GM12864 (cell line): Measurements from ENCODE around the gene SPTBN4.

Experiments used
- DNase-seq: peaks from one replicate; pipeline ENCODE4 v3.0.0-alpha.2; 2011; ENCODE audit warnings: low read depth
- H3K4me3 ChIP-seq: 2 replicates; pipeline ENCODE4 v1.5.1; 2011; ENCODE audit warnings: mild to moderate bottlenecking, low read depth, low read length, control low read depth
- TF ChIP-seq, protein P1 (sequence below): IDR thresholded peaks from 2 replicates; pipeline ENCODE4 v1.5.1; 2011; ENCODE audit warnings: low read depth, mild to moderate bottlenecking, moderate library complexity, low read length, control low read depth, inconsistent platforms; ENCODE audit errors: missing control alignments

Gene SPTBN4

DNA sequence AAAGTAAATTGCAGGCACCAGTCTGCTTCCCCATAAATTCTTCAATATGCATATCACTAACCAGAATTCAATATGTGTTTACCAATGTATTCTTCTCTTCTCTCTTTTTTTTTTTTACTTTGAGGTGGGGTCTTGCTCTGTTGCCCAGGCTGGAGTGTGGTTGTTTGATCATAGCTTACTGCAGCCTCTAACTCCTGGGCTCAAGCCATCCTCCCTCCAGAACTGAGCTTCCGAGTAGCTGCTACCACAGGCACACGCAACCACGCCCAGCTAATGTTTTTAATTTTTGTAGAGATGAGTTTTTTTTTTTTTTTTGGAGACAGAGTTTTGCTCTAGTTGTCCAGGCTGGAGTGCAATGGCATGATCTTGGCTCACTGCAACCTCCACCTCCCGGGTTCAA is 151.2 kb downstream of the SPTBN4 start:
- TF ChIP-seq, protein P1, sequence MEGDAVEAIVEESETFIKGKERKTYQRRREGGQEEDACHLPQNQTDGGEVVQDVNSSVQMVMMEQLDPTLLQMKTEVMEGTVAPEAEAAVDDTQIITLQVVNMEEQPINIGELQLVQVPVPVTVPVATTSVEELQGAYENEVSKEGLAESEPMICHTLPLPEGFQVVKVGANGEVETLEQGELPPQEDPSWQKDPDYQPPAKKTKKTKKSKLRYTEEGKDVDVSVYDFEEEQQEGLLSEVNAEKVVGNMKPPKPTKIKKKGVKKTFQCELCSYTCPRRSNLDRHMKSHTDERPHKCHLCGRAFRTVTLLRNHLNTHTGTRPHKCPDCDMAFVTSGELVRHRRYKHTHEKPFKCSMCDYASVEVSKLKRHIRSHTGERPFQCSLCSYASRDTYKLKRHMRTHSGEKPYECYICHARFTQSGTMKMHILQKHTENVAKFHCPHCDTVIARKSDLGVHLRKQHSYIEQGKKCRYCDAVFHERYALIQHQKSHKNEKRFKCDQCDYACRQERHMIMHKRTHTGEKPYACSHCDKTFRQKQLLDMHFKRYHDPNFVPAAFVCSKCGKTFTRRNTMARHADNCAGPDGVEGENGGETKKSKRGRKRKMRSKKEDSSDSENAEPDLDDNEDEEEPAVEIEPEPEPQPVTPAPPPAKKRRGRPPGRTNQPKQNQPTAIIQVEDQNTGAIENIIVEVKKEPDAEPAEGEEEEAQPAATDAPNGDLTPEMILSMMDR = no peak

DNA sequence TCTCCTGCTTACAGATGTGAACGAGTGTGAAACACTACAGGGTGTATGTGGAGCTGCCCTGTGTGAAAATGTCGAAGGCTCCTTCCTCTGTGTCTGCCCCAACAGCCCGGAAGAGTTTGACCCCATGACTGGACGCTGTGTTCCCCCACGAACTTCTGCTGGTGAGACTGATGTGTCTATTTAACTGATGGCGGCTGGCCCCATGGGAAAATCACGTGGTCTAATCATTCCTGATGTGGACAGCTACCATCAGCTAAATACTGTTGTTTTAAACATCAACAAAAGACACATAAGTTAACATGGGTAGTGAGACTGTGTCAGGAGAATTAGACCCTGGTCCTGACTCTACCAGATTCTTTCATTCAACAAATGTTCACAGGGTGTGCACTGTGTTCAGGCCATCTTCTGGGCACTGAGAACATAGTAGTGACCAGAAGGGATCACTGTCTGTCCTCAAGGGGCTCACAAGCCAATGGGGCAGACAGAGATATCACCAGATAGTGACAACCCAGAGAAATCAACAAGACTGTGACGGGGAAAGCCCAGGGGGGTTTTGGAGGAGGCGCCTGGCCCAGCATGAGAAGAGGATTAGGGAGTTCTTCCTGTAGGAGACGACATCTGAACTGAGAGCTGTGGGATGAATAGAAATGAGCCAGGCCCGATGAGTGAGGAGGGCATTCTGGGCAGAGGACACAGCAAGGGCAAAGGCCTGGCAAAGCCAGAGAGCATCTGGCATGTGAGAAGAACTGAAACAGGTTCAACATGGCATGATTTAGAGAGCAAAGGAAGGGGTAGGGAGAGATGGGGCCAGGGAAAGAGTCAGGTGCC is 152.7 kb downstream of the SPTBN4 start:
- DNase-seq = no peak
- TF ChIP-seq, protein P1 = no peak
- H3K4me3 ChIP-seq = no peak overlapping the region

More for the DNA sequence above, 151.2 kb downstream of the SPTBN4 start:
- no peak overlapping the region for H3K4me3 ChIP-seq
- DNase-seq = no peak

DNA sequence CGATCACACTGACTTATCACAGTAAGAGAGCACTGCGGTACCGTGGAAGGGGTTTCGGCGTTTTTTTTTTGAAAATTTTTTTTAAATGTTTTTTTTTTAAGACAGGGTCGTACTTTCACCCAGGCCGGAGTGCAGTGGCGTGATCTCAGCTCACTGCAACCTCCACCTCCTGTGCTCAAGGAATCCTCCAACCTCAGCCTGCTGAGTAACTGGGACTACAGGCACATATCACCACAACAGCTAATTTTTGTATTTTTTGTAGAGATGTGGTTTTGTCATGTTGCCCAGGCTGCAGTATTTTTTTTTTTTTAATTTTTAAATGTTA is 153.3 kb downstream of the SPTBN4 start:
- TF ChIP-seq, protein P1 = no peak
- no peak for DNase-seq
- no peak overlapping the region for H3K4me3 ChIP-seq

DNA sequence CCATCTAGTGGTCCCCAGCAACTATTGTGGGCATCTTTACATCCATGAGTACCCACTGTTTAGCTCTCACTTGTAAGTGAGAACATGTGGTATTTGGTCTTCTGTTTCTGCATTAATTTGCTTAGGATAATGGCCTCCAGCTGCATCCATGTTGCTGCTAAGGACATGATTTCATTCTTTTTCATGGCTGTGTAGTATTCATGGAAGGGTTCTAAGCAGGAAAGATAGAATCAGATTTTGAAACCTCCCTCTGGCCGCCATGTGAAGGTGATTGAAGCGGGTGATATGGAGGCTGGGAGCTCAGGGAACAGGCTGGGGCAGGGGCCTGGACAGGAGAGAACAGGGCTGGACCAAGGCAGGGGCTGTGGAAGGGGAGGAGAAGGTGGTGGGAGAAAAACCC is 154.5 kb downstream of the SPTBN4 start:
- TF ChIP-seq, protein P1 = no peak
- no peak overlapping the region for H3K4me3 ChIP-seq
- DNase-seq = no peak

DNA sequence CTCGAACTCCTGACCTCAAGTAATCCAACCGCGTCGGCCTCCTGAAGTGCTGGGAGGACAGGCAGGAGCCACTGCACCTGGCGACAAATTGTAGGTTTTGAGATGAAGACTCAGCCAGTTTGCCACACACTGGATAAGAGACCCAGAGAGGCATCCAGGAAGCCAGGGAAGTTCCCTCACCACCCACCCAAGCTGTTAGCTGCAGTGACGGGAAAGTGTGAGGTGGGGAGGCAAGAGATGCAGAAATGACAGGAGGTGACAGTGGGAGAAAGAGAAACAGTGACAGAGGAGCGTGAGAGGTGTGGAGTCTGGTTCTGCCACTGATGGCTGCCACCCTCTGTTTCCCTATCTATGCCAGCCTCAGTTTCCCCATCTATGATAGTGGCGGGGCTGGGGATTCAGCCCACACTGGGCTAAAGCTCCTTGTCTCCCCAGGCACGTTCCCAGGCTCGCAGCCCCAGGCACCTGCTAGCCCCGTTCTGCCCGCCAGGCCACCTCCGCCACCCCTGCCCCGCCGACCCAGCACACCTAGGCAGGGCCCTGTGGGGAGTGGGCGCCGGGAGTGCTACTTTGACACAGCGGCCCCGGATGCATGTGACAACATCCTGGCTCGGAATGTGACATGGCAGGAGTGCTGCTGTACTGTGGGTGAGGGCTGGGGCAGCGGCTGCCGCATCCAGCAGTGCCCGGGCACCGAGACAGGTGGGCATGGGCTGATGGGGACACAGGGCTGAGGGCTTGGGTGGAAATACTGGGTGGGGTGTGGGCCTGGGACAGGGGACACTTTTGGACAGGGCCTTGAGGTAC is 155.4 kb downstream of the SPTBN4 start:
- no peak for DNase-seq
- TF ChIP-seq, protein P1 = no peak
- no peak overlapping the region for H3K4me3 ChIP-seq

DNA sequence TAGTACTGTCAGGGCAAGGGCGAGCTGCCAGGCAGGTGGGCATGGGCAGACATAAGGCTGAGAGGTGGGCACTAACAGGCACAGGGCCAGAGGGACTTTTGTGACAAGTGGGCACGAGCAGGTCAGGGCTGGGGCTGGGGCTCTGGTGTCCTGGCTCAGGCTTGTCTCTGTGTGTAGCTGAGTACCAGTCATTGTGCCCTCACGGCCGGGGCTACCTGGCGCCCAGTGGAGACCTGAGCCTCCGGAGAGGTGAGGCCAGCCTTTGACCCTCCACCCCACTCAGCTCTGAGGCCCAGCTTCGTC is 155.9 kb downstream of the SPTBN4 start:
- no peak for DNase-seq
- TF ChIP-seq, protein P1 = no peak
- no peak overlapping the region for H3K4me3 ChIP-seq
